Tibial nerve (tissue), 4 donors: ENCODE data around the gene SERINC5. TPM values are rescaled to one million over a fixed set of nuclear protein-coding genes. Genes with fewer than 3 reads are reported as not detected.
"Not testable (repeated sequence)": the region's sequence is repeated elsewhere in the genome, so short reads cannot be mapped to it uniquely, and the experiment has no call there.

Source experiments
- DNase-seq, 2 donors: peaks; one replicate each; pipeline ENCODE4 v3.0.0-alpha.2; 2019; ENCODE audit warnings: low spot score in 2 of 2
- H3K27ac ChIP-seq, 4 donors: fragments of 200-600 bp; sonication (generic) in 3 of 4; one replicate each; pipeline ENCODE4 v1.5.1; 2017 to 2019; ENCODE audit warnings: mild to moderate bottlenecking in 1 of 4
- H3K27me3 ChIP-seq, 2 donors: fragments of 200-600 bp; sonication (generic) in 1 of 2; one replicate each; pipeline versions ENCODE4 v1.5.1 to v1.6.0; 2017 to 2019
- H3K36me3 ChIP-seq, 3 donors: fragments of 200-600 bp; sonication (generic); one replicate each; pipeline ENCODE4 v1.5.1; 2018 to 2019
- H3K4me1 ChIP-seq, 4 donors: fragments of 200-600 bp; sonication (generic) in 3 of 4; one replicate each; pipeline ENCODE4 v1.5.1; 2017 to 2019
- H3K4me3 ChIP-seq, 4 donors: fragments of 200-600 bp; sonication (generic) in 3 of 4; one replicate each; pipeline ENCODE4 v1.5.1; 2017 to 2019; ENCODE audit warnings: mild to moderate bottlenecking in 1 of 4, moderate library complexity in 1 of 4
- H3K9me3 ChIP-seq, 4 donors: fragments of 200-600 bp; sonication (generic) in 3 of 4; one replicate each; pipeline ENCODE4 v1.5.1; 2017 to 2019
- CTCF ChIP-seq, 5 experiments: fragments of 200-600 bp in 3 of 5; fragments of 450-650 bp in 2 of 5; sonication (generic) in 3 of 5; IDR thresholded peaks; one replicate each; pipeline ENCODE4 v1.5.1; 2016 to 2019; ENCODE audit warnings: antibody characterized with exemption in 5 of 5, mild to moderate bottlenecking in 3 of 5, moderate library complexity in 2 of 5
- EP300 ChIP-seq, 2 donors: sonication (generic); formaldehyde crosslinking; IDR thresholded peaks; one replicate each; pipeline ENCODE4 v1.6.1; 2017; ENCODE audit warnings: antibody characterized with exemption in 2 of 2, mild to moderate bottlenecking in 1 of 2
- POLR2A ChIP-seq, 2 donors: fragments of 450-650 bp; IDR thresholded peaks; one replicate each; pipeline ENCODE4 v1.6.1; 2017; ENCODE audit warnings: antibody characterized with exemption in 2 of 2, mild to moderate bottlenecking in 2 of 2, moderate library complexity in 2 of 2
- WGBS, 2 donors: methylation state at CpG; one replicate each; pipeline ENCODE4 v1.1.5; 2018; 5-methylcytosine and 5-hydroxymethylcytosine counted together
- total RNA-seq, 4 donors: library from RNA; depleted of rRNA; stranded (reverse); fragments of >200 nt; gene quantifications; one replicate each; pipeline ENCODE4 v1.1.0, GENCODE V29; 2016

Gene SERINC5
- total RNA-seq, 4 donors from 2014 or later: 29.1 to 35.8 (median 32.3) TPM

GRCh38 chr5:80283360-80283759 is 27.5 kb upstream of the SERINC5 start:
- DNase-seq: no peak
- no peak for TF ChIP-seq EP300 (IDR thresholded peaks at IDR 0.05)
- no peak for TF ChIP-seq POLR2A (IDR thresholded peaks at IDR 0.05)
- TF ChIP-seq CTCF (IDR thresholded peaks at IDR 0.05): no peak
- Histone ChIP-seq H3K36me3 (no peaks in the 10 kb centered on the region), H3K4me1 (no peaks in the 10 kb centered on the region), H3K4me3 (no peak overlapping the region), H3K9me3 (no peaks in the 10 kb centered on the region), H3K27ac (no peak overlapping the region), H3K27me3 (no peaks in the 10 kb centered on the region)
- 40 to 48% methylated on average over 1 of the region's 1 CpG for WGBS, 2 donors

GRCh38 chr5:80282054-80282453 is 26.2 kb upstream of the SERINC5 start:
- H3K36me3 ChIP-seq: no peaks in the 10 kb centered on the region
- H3K27ac ChIP-seq: no peak overlapping the region
- no peak for TF ChIP-seq POLR2A (IDR thresholded peaks at IDR 0.05)
- TF ChIP-seq EP300 (IDR thresholded peaks at IDR 0.05): no peak
- TF ChIP-seq CTCF (IDR thresholded peaks at IDR 0.05): no peak
- no peaks in the 10 kb centered on the region for H3K9me3 ChIP-seq
- DNase-seq: no peak
- H3K27me3 ChIP-seq: no peaks in the 10 kb centered on the region
- no peak overlapping the region for H3K4me3 ChIP-seq
- H3K4me1 ChIP-seq: no peaks in the 10 kb centered on the region
- 76 to 79% methylated on average over 3 of the region's 3 CpGs for WGBS, 2 donors

- Histone ChIP-seq H3K4me1 (no peaks in the 10 kb centered on the region), H3K27ac (no peak overlapping the region), H3K9me3 (no peaks in the 10 kb centered on the region), H3K36me3 (no peaks in the 10 kb centered on the region), H3K4me3 (no peak overlapping the region), H3K27me3 (no peaks in the 10 kb centered on the region)
- TF ChIP-seq EP300 (IDR thresholded peaks at IDR 0.05) (no peak), CTCF (IDR thresholded peaks at IDR 0.05) (no peak), POLR2A (IDR thresholded peaks at IDR 0.05) (no peak)
- no peak for DNase-seq
- WGBS, 2 donors: 28 to 43% methylated on average over 2 of the region's 2 CpGs
These were observed 21.3 kb upstream of the SERINC5 start for GRCh38 chr5:80277191-80277590.

GRCh38 chr5:80276186-80276585 is 20.3 kb upstream of the SERINC5 start:
- H3K27me3 ChIP-seq: no peaks in the 10 kb centered on the region
- H3K9me3 ChIP-seq: no peaks in the 10 kb centered on the region
- no peak for TF ChIP-seq POLR2A (IDR thresholded peaks at IDR 0.05)
- no peak for TF ChIP-seq EP300 (IDR thresholded peaks at IDR 0.05)
- no peak for TF ChIP-seq CTCF (IDR thresholded peaks at IDR 0.05)
- H3K4me1 ChIP-seq: no peaks in the 10 kb centered on the region
- H3K4me3 ChIP-seq: no peak overlapping the region
- no peaks in the 10 kb centered on the region for H3K36me3 ChIP-seq
- no peak overlapping the region for H3K27ac ChIP-seq
- no peak for DNase-seq

- no peak for DNase-seq
- H3K4me1 ChIP-seq: no peaks in the 10 kb centered on the region
- 57 to 73% methylated on average over 2 of the region's 2 CpGs for WGBS, 2 donors
- no peak overlapping the region for H3K4me3 ChIP-seq
- H3K9me3 ChIP-seq: no peaks in the 10 kb centered on the region
- no peaks in the 10 kb centered on the region for H3K27me3 ChIP-seq
- no peak overlapping the region for H3K27ac ChIP-seq
- TF ChIP-seq CTCF (IDR thresholded peaks at IDR 0.05) (peak in 4 of 5 experiments; percentile 30 to 62 (median 49)), POLR2A (IDR thresholded peaks at IDR 0.05) (no peak), EP300 (IDR thresholded peaks at IDR 0.05) (no peak)
- H3K36me3 ChIP-seq: no peaks in the 10 kb centered on the region
These were observed 19.5 kb upstream of the SERINC5 start for GRCh38 chr5:80275347-80275746.

DNA sequence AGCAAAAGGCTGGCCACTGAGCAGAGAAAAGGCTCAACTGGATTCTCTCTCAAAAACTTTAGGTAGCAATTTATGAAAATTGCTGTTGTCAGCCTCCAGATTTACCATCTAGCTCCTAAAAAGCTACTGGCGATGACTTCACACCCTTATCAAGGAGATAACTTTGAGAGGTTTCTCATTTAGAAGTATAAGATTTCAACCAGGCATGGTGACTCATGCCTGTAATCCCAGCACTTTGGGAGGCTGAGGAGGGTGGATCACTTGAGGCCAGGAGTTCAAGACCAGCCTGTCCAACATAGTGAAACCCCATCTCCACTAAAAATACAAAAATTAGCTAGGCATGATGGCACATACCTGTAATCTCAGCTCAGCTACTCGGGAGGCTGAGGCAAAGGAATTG is 14.7 kb upstream of the SERINC5 start:
- not testable (repeated sequence) for H3K9me3 ChIP-seq, H3K4me3 ChIP-seq, H3K36me3 ChIP-seq, H3K27ac ChIP-seq, H3K4me1 ChIP-seq, DNase-seq, H3K27me3 ChIP-seq
- 79 to 89% methylated on average over 2 of the region's 2 CpGs for WGBS, 2 donors
